ENCODE data around the gene FLT1.

FLT1 gene

DNA sequence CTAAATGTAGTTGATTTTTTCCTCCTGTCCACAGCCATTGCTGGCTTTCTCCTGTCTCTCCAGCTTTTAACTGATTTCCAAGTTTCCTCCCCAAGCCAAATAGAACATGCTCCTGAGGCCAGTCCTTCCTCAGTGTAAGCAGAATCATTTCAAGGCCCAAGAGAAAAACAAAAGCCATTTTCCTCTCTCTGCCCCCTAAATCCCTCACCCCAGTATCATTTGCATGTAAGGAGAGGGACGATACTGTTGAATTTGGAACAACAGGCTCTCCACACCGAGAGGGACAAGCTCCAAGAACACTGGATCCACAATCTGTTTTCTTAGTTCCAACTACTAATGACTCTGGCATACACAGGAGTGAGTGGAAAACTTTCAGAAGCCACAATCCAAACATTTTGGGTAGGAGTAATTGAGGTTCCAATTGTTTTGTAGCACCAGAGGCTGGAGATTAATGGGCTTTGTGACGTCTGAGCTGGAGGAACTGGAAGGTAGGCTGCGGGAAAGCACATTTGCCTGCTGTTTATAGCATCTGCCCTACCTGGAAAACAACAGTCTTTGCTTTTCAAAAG lies 156.8 kb downstream of the FLT1 start:
- TF ChIP-seq PRDM1 (tag by site-specific recombination; IDR thresholded peaks at IDR 0.05): no peak
- TF ChIP-seq ZNF610 (tag by site-specific recombination; IDR thresholded peaks at IDR 0.05; ENCODE audit: borderline replicate concordance): no peak
- TF ChIP-seq WT1 (tag by site-specific recombination; IDR thresholded peaks at IDR 0.05): peak; percentile 29
- peak; percentile 38; the same call in 1 of the 2 replicates for TF ChIP-seq FEZF1 (tag by site-specific recombination; IDR thresholded peaks at IDR 0.05)
- TF ChIP-seq ZBTB20 (tag by site-specific recombination; IDR thresholded peaks at IDR 0.05): no peak
- TF ChIP-seq, protein P1, sequence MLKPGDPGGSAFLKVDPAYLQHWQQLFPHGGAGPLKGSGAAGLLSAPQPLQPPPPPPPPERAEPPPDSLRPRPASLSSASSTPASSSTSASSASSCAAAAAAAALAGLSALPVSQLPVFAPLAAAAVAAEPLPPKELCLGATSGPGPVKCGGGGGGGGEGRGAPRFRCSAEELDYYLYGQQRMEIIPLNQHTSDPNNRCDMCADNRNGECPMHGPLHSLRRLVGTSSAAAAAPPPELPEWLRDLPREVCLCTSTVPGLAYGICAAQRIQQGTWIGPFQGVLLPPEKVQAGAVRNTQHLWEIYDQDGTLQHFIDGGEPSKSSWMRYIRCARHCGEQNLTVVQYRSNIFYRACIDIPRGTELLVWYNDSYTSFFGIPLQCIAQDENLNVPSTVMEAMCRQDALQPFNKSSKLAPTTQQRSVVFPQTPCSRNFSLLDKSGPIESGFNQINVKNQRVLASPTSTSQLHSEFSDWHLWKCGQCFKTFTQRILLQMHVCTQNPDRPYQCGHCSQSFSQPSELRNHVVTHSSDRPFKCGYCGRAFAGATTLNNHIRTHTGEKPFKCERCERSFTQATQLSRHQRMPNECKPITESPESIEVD (tag by site-specific recombination; IDR thresholded peaks at IDR 0.05): peak; percentile 90
- peak; percentile 69 for TF ChIP-seq ZIC2 (tag by site-specific recombination; IDR thresholded peaks at IDR 0.05)
- TF ChIP-seq ZNF2 (tag by site-specific recombination; IDR thresholded peaks at IDR 0.05): no peak
- no peak for TF ChIP-seq ZNF302 (tag by site-specific recombination; IDR thresholded peaks at IDR 0.05; ENCODE audit: low read depth)
- peak; percentile 73 for TF ChIP-seq OSR2 (tag by site-specific recombination; IDR thresholded peaks at IDR 0.05)
- TF ChIP-seq ZNF629 (tag by site-specific recombination; IDR thresholded peaks at IDR 0.05): 0 out of 2 replicates have a peak, but pooled peaks have one; percentile 20
- no peak for TF ChIP-seq MEIS1 (CRISPR knock-in tag; IDR thresholded peaks at IDR 0.05; ENCODE audit: borderline replicate concordance)
- peak; percentile 40; the same call in 1 of the 2 replicates for TF ChIP-seq ZBTB17 (tag by site-specific recombination; IDR thresholded peaks at IDR 0.05)
- TF ChIP-seq ZNF341 (tag by site-specific recombination; IDR thresholded peaks at IDR 0.05; ENCODE audit: low read depth): no peak
- no peak for TF ChIP-seq ZSCAN16 (tag by site-specific recombination; IDR thresholded peaks at IDR 0.05)
- peaks cover 23% of the 10 kb centered on the region for H3K4me1 ChIP-seq (ENCODE audit: control insufficient read depth, insufficient read depth, low read length)
- ChIA-PET CTCF (interaction anchor here (1.3 kb wide), 1 partner anchor 13 kb away, joined by 3 read pairs; no protein-coding TSS in a partner anchor), POLR2A (interaction anchor here (0.6 kb wide), 1 partner anchor 233 kb away, joined by 4 read pairs; no protein-coding TSS in a partner anchor)
- no peak overlapping the region for H3K4me3 ChIP-seq (ENCODE audit: low read depth, low read length)
- H3K9me3 ChIP-seq (ENCODE audit: control insufficient read depth, insufficient read depth, low read depth, low read length): no peaks in the 10 kb centered on the region
- no peaks in the 10 kb centered on the region for H3K36me3 ChIP-seq (ENCODE audit: control insufficient read depth in 2 of 2, insufficient read depth in 1 of 2, low read length in 2 of 2)
- H3K27ac ChIP-seq (ENCODE audit: extremely low read depth, low read depth, low read length): peak overlapping the region; percentile 49; the same call in 1 of the 2 replicates

GRCh38 chr13:28337166-28338005 lies 157.5 kb downstream of the FLT1 start:
- POLR2A ChIA-PET: interaction anchor here (0.6 kb wide), 1 partner anchor 233 kb away, joined by 4 read pairs; no protein-coding TSS in a partner anchor
- Histone ChIP-seq H3K9me3 (ENCODE audit: control insufficient read depth, insufficient read depth, low read depth, low read length) (no peaks in the 10 kb centered on the region), H3K4me3 (ENCODE audit: low read depth, low read length) (no peak overlapping the region), H3K27ac (ENCODE audit: extremely low read depth, low read depth, low read length) (peak overlapping the region; percentile 49), H3K36me3 (ENCODE audit: control insufficient read depth in 2 of 2, insufficient read depth in 1 of 2, low read length in 2 of 2) (peaks cover 0 to 3% of the 10 kb centered on the region in 2 experiments; a peak in 1 of 3 replicates), H3K4me1 (ENCODE audit: control insufficient read depth, insufficient read depth, low read length) (peaks cover 23% of the 10 kb centered on the region)
- CTCF ChIA-PET: interaction anchor here (0.7 to 1.3 kb wide), 2 partner anchors 13 to 108 kb away, joined by 3 read pairs; no protein-coding TSS in a partner anchor
- TF ChIP-seq GFI1B (tag by site-specific recombination; IDR thresholded peaks at IDR 0.05) (0 out of 2 replicates have a peak, but pooled peaks have one; percentile 14), ZNF138 (tag by site-specific recombination; IDR thresholded peaks at IDR 0.05; ENCODE audit: borderline replicate concordance) (no peak), OSR2 (tag by site-specific recombination; IDR thresholded peaks at IDR 0.05) (0 out of 2 replicates have a peak, but pooled peaks have one; percentile 8), SETDB1 (IDR thresholded peaks at IDR 0.05; ENCODE audit: insufficient read length, low read length) (no peak), ZNF843 (tag by site-specific recombination; IDR thresholded peaks at IDR 0.05) (peak; percentile 77; the same call in 1 of the 2 replicates), ZNF645 (tag by site-specific recombination; IDR thresholded peaks at IDR 0.05) (no peak), ZNF112 (tag by site-specific recombination; IDR thresholded peaks at IDR 0.05) (no peak), ZBTB20 (tag by site-specific recombination; IDR thresholded peaks at IDR 0.05) (no peak), SCRT1 (tag by site-specific recombination; IDR thresholded peaks at IDR 0.05; ENCODE audit: borderline replicate concordance) (0 out of 2 replicates have a peak, but pooled peaks have one; percentile 24), ZNF174 (tag by site-specific recombination; IDR thresholded peaks at IDR 0.05) (no peak), ZNF76 (tag by site-specific recombination; IDR thresholded peaks at IDR 0.05; ENCODE audit: borderline replicate concordance, low read depth) (0 out of 2 replicates have a peak, but pooled peaks have one; percentile 22), ZNF600 (tag by site-specific recombination; IDR thresholded peaks at IDR 0.05) (no peak), ZNF677 (tag by site-specific recombination; IDR thresholded peaks at IDR 0.05) (no peak), ZIC2 (tag by site-specific recombination; IDR thresholded peaks at IDR 0.05) (no peak), ZNF341 (tag by site-specific recombination; IDR thresholded peaks at IDR 0.05; ENCODE audit: low read depth) (no peak), MEIS1 (CRISPR knock-in tag; IDR thresholded peaks at IDR 0.05; ENCODE audit: borderline replicate concordance) (no peak), SCRT2 (tag by site-specific recombination; IDR thresholded peaks at IDR 0.05) (0 out of 2 replicates have a peak, but pooled peaks have one; percentile 24), ZNF223 (tag by site-specific recombination; IDR thresholded peaks at IDR 0.05) (no peak), ZNF221 (tag by site-specific recombination; IDR thresholded peaks at IDR 0.05; ENCODE audit: borderline replicate concordance) (no peak), ZNF514 (tag by site-specific recombination; IDR thresholded peaks at IDR 0.05) (no peak), ZNF366 (tag by site-specific recombination; conservative IDR thresholded peaks at IDR 0.05) (no peak), HOXC10 (CRISPR knock-in tag; IDR thresholded peaks at IDR 0.05) (no peak)
